OCI-LY7 (cell line): ENCODE measurements around the gene KCNN1. TPM values are rescaled to one million over a fixed set of nuclear protein-coding genes. Genes with fewer than 3 reads are reported as not detected.

Experiments used
- BruUV-seq: library from RNA; stranded (reverse); fragments of 400-500 nt; replicated peaks from 2 replicates; lab custom pipeline; 2021; lab: Mats Ljungman, UMichigan
- CTCF ChIA-PET: fragments of 300-600 bp; sonication (Branson Sonifier 250); formaldehyde crosslinking; loops from one replicate; lab custom pipeline; 2022; ENCODE audit warnings: antibody characterized with exemption; ENCODE audit not compliant: unreplicated experiment; lab: Charles Lee
- POLR2A ChIA-PET: fragments of 300-600 bp; sonication (Branson Sonifier 250); formaldehyde crosslinking; loops from one replicate; lab custom pipeline; 2022; ENCODE audit warnings: antibody characterized with exemption; lab: Charles Lee
- DNase-seq: peaks from one replicate; pipeline ENCODE4 v3.0.0-alpha.2; 2015; ENCODE audit warnings: low spot score
- H2AFZ ChIP-seq: fragments of 200-600 bp; sonication (generic), shearing (Covaris generic); 2 replicates; pipeline ENCODE4 v1.6.1; 2014; ENCODE audit warnings: mild to moderate bottlenecking, antibody characterized with exemption, low read length, moderate library complexity
- H3K27ac ChIP-seq: fragments of 200-600 bp; sonication (generic); 2 replicates; pipeline ENCODE4 v1.5.1; 2014; ENCODE audit warnings: mixed run types, low read depth, mild to moderate bottlenecking, moderate library complexity, low read length, inconsistent platforms; ENCODE audit not compliant: poor library complexity, severe bottlenecking
- H3K36me3 ChIP-seq: fragments of 200-600 bp; sonication (generic); 2 replicates; pipeline ENCODE4 v1.6.1; 2014; ENCODE audit warnings: mild to moderate bottlenecking, antibody characterized with exemption, low read length, moderate library complexity, mixed read lengths; ENCODE audit not compliant: insufficient read depth
- H3K4me1 ChIP-seq: fragments of 200-600 bp; sonication (generic); 2 replicates; pipeline ENCODE4 v1.5.1; 2014; ENCODE audit warnings: mild to moderate bottlenecking, low read length; ENCODE audit not compliant: insufficient read depth, poor library complexity, severe bottlenecking
- H3K4me2 ChIP-seq: fragments of 200-600 bp; sonication (generic); 2 replicates; pipeline ENCODE4 v1.6.1; 2014; ENCODE audit warnings: mild to moderate bottlenecking, low read length
- H3K4me3 ChIP-seq: fragments of 200-600 bp; sonication (generic); 2 replicates; pipeline ENCODE4 v1.5.1; 2014; ENCODE audit warnings: mild to moderate bottlenecking, low read depth, low read length; ENCODE audit not compliant: poor library complexity, severe bottlenecking
- H3K79me2 ChIP-seq: fragments of 200-600 bp; sonication (generic); 2 replicates; pipeline ENCODE4 v1.6.1; 2016; ENCODE audit warnings: low read depth, mild to moderate bottlenecking, low read length, moderate library complexity, mixed read lengths; ENCODE audit not compliant: insufficient read depth
- H3K9me2 ChIP-seq: fragments of 200-600 bp; sonication (generic); 2 replicates; pipeline ENCODE4 v1.6.1; 2016; ENCODE audit warnings: mild to moderate bottlenecking, low read length, mixed read lengths; ENCODE audit not compliant: insufficient read depth
- H3K9me3 ChIP-seq: fragments of 200-600 bp; sonication (generic); 2 replicates; pipeline ENCODE4 v1.6.1; 2014; ENCODE audit warnings: mild to moderate bottlenecking, mixed run types, low read length, mixed read lengths
- H4K20me1 ChIP-seq: fragments of 200-600 bp; sonication (generic); 2 replicates; pipeline ENCODE4 v1.6.1; 2014; ENCODE audit warnings: mild to moderate bottlenecking, antibody characterized with exemption, low read length, moderate library complexity, mixed read lengths; ENCODE audit not compliant: insufficient read depth
- EZH2phosphoT487 ChIP-seq: fragments of 200-600 bp; sonication (generic); IDR thresholded peaks from 2 replicates; pipeline ENCODE4 v1.6.1; 2018; ENCODE audit warnings: low read depth, borderline replicate concordance, mild to moderate bottlenecking, mixed run types, antibody characterized with exemption, low read length, moderate library complexity, mixed read lengths
- intact Hi-C: fragments of 100-400 bp; cut with micrococcal nuclease; formaldehyde crosslinking; loops from one replicate; pipeline ENCODE4 v1.10.0; 2022; ENCODE audit not compliant: unreplicated experiment
- total RNA-seq, 2 experiments: library from RNA; depleted of rRNA in 1 of 2; stranded (reverse); fragments of >200 nt in 1 of 2; shearing (Covaris generic) in 1 of 2; gene quantifications; 2 replicates each; pipeline ENCODE4 v1.2.3, GENCODE V29; 2014 to 2022
- TF ChIP-seq, protein P1 (sequence below): fragments of 200-600 bp; sonication (generic); conservative IDR thresholded peaks from 2 replicates; pipeline ENCODE4 v1.5.1; 2014; ENCODE audit warnings: mild to moderate bottlenecking, antibody characterized with exemption, low read length, moderate library complexity, mixed read lengths

KCNN1 gene
- total RNA-seq, 2 experiments from 2014 or later, result 0.57 to 1.1 TPM

DNA sequence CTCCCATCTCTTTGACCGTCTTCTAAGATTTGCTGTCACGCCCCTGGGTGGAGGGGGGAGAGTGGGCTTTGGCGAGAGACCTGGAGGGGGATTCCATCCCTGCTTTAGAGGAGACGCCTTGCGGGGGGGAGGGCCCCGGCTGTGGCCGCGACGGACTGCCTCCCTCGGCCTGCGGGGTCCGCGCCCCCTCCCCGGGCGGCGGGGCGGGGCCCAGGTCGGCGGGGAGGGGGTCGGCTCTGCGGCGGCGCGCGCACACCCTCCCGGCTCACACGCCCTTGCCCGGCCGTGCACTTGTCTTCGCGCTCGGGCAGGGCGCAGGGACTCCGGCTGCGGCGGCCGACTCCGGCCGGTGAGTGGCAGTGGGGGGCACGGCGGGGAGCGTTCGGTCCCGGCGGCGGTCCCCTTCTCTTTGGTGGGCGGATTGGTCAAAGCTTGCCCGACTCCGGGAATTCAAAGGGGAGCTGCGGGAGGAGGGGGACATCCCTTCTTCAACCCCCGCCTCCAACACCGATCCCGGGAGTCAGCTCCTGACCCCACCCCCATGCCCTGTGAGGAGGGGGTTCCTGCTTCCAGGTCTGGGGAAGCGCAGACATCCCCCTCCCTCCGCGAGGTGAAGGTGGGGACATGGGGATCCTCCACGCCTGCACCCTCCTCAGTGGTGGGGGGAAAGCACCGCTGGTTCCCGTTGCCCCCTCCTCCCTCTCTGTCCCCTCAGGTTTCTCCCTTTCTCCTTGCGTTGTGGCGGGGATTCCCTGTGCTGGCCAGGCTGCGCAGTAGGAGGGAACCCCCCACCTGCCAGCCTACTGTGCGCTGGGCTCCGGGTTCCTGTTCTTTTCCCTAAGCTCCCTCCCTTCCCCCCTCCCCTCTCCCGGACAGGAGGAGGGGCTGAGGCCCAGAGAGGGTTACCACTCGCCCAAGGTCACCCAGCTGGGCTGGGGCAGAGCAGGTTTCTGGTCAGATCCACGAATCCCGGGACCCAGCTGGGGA, 14.6 kb upstream of the KCNN1 start:
- Histone ChIP-seq H3K79me2 (no peaks in the 10 kb centered on the region), H2AFZ (no peak overlapping the region), H3K4me1 (peaks cover 32% of the 10 kb centered on the region), H3K4me3 (no peak overlapping the region), H3K4me2 (peak overlapping the region; percentile 54), H3K9me2 (no peaks in the 10 kb centered on the region), H3K9me3 (no peaks in the 10 kb centered on the region), H3K36me3 (no peaks in the 10 kb centered on the region), H3K27ac (no peak overlapping the region), H4K20me1 (no peaks in the 10 kb centered on the region)
- no TSS peak for BruUV-seq
- TF ChIP-seq, protein P1, sequence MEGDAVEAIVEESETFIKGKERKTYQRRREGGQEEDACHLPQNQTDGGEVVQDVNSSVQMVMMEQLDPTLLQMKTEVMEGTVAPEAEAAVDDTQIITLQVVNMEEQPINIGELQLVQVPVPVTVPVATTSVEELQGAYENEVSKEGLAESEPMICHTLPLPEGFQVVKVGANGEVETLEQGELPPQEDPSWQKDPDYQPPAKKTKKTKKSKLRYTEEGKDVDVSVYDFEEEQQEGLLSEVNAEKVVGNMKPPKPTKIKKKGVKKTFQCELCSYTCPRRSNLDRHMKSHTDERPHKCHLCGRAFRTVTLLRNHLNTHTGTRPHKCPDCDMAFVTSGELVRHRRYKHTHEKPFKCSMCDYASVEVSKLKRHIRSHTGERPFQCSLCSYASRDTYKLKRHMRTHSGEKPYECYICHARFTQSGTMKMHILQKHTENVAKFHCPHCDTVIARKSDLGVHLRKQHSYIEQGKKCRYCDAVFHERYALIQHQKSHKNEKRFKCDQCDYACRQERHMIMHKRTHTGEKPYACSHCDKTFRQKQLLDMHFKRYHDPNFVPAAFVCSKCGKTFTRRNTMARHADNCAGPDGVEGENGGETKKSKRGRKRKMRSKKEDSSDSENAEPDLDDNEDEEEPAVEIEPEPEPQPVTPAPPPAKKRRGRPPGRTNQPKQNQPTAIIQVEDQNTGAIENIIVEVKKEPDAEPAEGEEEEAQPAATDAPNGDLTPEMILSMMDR, result no peak
- peak; percentile 95 for TF ChIP-seq EZH2phosphoT487
- no peak for DNase-seq
- ChIA-PET POLR2A (no interaction called here), CTCF (no interaction called here)
- intact Hi-C loops, result no loop called here

DNA sequence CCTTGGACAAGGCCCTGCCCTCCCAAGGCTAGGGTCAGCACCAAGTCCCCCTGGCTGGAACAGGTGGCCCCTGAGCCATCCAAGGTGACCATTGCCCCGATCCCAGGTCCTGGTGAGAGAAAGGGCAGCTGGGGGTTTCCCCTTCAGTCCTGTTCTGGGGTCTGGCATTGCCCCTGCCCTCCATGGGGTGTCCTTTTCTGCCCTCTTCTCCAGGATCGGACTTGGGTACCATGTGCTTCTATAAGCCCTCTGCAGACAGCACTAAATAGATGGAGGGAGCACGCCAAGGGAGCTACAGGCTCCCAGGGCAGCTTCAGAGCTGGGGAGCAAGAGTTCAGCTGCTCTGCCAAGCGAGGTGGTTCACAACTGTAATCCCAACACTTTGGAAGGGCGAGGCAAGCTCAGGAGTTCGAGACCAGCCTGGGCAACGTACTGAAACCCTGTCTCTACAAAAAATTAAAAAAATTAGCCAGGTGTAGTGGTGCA, 13.5 kb upstream of the KCNN1 start:
- Histone ChIP-seq H3K9me3 (no peaks in the 10 kb centered on the region), H4K20me1 (no peaks in the 10 kb centered on the region), H2AFZ (no peak overlapping the region), H3K9me2 (no peaks in the 10 kb centered on the region), H3K4me2 (no peak overlapping the region), H3K79me2 (no peaks in the 10 kb centered on the region), H3K4me3 (no peak overlapping the region), H3K4me1 (peaks cover 29% of the 10 kb centered on the region), H3K27ac (no peak overlapping the region), H3K36me3 (no peaks in the 10 kb centered on the region)
- POLR2A ChIA-PET, result no interaction called here
- BruUV-seq, result no TSS peak
- DNase-seq, result no peak
- TF ChIP-seq, protein P1, result no peak
- peak; percentile 3; the same call in 1 of the 2 replicates for TF ChIP-seq EZH2phosphoT487
- CTCF ChIA-PET, result no interaction called here
- intact Hi-C loops, result no loop called here

DNA sequence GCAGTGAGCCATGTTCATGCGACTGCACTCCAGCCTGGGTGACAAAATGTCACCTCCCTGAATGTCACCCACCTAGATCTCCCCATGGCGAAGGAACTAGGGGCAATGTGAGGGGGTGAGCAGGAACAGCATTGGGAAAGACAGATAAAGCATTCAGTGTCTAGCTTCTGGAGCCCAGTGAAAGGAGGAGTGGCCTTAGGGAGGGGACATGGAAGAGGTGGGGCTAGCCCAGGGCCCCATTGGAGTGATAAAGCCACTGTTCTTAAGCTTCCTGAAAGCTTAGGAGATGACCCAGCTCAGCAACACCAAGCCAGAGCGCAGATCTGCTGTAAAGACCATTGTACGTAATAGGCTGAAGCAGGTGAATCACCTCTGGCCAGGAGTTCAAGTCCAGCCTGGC, 13.0 kb upstream of the KCNN1 start:
- H3K4me2 ChIP-seq, result no peak overlapping the region
- H3K4me1 ChIP-seq, result peaks cover 25% of the 10 kb centered on the region
- no peak overlapping the region for H3K4me3 ChIP-seq
- POLR2A ChIA-PET, result no interaction called here
- no peak overlapping the region for H3K27ac ChIP-seq
- CTCF ChIA-PET, result no interaction called here
- no TSS peak for BruUV-seq
- no peak for TF ChIP-seq EZH2phosphoT487
- TF ChIP-seq, protein P1, result no peak
- intact Hi-C loops, result no loop called here
- no peaks in the 10 kb centered on the region for H4K20me1 ChIP-seq
- no peaks in the 10 kb centered on the region for H3K36me3 ChIP-seq
- no peaks in the 10 kb centered on the region for H3K9me3 ChIP-seq
- H3K9me2 ChIP-seq, result no peaks in the 10 kb centered on the region
- DNase-seq, result no peak
- H3K79me2 ChIP-seq, result no peaks in the 10 kb centered on the region
- H2AFZ ChIP-seq, result no peak overlapping the region
